Mononuclear cell (primary cell): ENCODE measurements around the gene MLN. TPM values are rescaled to one million over a fixed set of nuclear protein-coding genes. Genes with fewer than 3 reads are reported as not detected.
"Not testable (repeated sequence)": the region's sequence is repeated elsewhere in the genome, so short reads cannot be mapped to it uniquely, and the experiment has no call there.

Source experiments
- H3K27me3 ChIP-seq: 2 replicates; pipeline ENCODE4 v1.6.0; 2011; ENCODE audit warnings: low read length, control low read depth; ENCODE audit not compliant: insufficient read depth
- H3K4me1 ChIP-seq: 2 replicates; pipeline ENCODE4 v1.5.1; 2011; ENCODE audit warnings: mild to moderate bottlenecking, low read length, control low read depth; ENCODE audit not compliant: insufficient read depth
- H3K4me3 ChIP-seq: 2 replicates; pipeline ENCODE4 v1.5.1; 2011; ENCODE audit warnings: mild to moderate bottlenecking, low read length, moderate library complexity
- H3K9me3 ChIP-seq: 2 replicates; pipeline ENCODE4 v1.5.1; 2011; ENCODE audit warnings: low read depth, mild to moderate bottlenecking, control low read depth, low read length
- total RNA-seq: library from RNA; depleted of rRNA; stranded (reverse); fragments of >200 nt; gene quantifications from one replicate; pipeline ENCODE4 v1.2.3, GENCODE V29; 2012

The MLN gene
- total RNA-seq, 1 donor, result not detected

DNA sequence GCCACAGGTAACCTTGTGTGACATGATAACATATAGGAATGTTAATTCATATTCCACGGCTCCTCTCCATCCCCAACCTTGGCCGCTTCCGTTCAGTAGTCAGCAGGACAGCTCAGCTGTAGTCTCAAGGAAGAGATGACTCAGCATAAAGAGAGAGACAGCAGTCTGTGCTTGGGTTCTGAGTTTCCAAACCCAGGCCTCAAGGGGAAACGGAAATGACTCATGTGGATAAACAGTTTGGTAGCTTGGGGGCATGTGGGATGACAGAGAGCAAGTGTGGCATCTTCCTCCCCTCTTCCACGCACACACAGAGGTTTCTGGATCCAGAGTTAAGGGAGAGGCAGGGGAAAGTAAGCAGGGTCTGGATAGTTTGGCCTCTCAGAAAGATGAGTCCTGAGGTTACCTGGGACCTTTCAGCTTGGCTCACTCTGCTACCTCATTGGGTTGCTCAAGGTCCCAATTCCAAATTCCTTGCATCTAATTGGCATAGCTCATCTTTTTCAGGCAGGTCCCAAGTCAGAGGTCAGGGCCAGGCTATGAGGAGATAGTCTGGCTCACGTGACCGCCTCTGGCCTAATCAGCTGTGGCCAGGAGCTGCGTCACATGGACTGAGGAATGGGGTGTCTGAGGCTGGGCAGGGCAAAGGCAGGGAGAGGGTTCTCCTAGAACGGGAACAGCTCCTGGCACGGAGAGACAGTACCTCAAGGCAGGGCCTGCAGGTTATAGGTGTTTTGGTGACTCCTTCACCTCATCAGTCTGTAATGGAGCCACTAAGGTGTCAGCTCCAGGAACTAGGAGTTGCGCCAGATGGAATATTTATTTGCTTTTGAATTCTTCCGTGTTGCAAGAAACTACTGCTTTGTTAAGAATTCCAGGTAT is 36.5 kb upstream of the MLN start:
- Histone ChIP-seq H3K4me3 (no peak overlapping the region), H3K9me3 (no peaks in the 10 kb centered on the region), H3K27me3 (no peaks in the 10 kb centered on the region), H3K4me1 (peaks cover 18% of the 10 kb centered on the region)

DNA sequence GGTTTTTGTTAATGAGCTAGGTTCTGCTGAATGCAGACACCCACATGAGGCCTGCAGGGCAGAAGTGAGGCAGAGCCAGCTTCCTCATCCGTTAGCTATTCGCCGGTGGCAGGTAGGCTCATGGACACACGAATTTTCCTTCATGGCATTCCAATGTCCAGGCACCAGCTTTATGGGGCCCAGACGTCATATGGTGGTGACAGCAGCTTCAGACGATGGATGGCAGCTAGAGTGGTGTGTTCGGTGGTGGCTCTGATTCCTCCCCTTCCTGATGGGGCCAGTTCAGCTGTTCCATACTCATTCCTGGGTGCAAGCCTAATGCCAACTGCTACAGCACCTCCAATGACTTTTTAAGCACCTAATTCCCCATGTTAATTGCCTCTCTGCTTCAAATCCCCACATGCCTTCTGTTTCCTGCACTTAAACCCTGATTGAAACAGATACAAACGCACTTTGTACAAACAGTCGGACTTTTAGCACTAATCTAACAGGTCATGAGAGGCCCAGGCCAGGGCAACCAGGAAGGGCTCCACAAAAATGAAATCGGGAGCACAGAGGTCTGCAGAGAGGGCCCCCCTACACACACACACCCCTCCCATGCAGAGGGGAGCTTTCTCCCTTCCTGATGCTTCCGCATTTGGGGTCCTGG is 35.7 kb upstream of the MLN start:
- Histone ChIP-seq H3K4me3 (no peak overlapping the region), H3K4me1 (peaks cover 18% of the 10 kb centered on the region), H3K27me3 (no peaks in the 10 kb centered on the region), H3K9me3 (no peaks in the 10 kb centered on the region)

DNA sequence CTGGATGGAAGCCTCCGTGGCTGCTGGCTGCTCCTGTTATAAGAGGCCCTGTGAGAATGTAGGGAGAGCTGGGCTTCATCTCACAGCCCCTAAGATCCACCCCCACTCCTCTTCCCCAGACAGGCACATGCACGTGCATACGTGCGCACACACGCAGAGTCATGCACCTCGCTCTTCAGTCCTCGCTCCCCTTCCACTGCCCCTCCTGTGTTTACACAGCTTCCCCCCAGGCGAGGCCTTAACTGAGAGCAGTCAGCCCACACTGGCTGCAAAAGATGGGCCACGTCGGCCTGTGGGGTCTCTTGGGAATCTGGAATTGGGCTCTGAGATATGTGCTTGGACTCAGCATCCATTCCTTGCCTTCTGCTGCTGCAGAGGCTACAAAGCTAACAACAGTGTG is 35.2 kb upstream of the MLN start:
- Histone ChIP-seq H3K27me3 (no peaks in the 10 kb centered on the region), H3K9me3 (no peaks in the 10 kb centered on the region), H3K4me1 (peaks cover 18% of the 10 kb centered on the region), H3K4me3 (no peak overlapping the region)

DNA sequence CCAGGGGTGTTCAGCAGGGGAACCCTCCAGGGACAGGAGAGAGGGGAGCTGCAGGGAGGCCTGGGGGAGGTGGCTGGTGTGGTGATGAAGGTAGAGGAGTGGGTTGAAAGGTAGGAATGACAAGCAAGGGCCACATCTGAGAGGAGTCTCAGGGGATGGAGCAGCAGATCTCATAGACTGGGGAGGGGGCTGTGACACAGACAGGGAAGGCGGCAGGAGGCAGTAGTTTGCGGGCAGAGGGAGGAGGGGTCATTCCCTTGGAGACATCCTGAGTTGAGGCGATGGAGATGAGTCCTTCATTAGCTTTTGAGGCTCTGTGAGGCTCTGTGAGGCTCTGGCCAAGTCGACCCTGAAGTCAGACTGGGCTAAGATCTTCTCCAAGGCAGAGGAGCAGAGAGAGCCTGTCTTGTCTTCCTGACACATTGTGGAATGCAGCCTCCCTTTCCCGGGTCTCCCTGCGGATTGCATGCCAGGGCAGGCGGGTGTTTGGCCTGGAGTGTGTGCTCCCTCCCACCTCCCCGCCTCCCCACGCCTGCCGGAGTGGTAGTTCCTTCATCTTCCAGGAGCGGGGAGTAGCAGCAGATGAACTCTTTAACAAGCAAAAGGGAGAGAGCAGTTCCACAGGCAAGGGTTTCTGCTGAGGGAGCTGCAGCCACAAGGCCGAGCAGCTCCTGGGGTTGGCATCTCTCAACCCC is 34.3 kb upstream of the MLN start:
- Histone ChIP-seq H3K27me3 (no peaks in the 10 kb centered on the region), H3K9me3 (no peaks in the 10 kb centered on the region), H3K4me3 (no peak overlapping the region), H3K4me1 (peaks cover 18% of the 10 kb centered on the region)

DNA sequence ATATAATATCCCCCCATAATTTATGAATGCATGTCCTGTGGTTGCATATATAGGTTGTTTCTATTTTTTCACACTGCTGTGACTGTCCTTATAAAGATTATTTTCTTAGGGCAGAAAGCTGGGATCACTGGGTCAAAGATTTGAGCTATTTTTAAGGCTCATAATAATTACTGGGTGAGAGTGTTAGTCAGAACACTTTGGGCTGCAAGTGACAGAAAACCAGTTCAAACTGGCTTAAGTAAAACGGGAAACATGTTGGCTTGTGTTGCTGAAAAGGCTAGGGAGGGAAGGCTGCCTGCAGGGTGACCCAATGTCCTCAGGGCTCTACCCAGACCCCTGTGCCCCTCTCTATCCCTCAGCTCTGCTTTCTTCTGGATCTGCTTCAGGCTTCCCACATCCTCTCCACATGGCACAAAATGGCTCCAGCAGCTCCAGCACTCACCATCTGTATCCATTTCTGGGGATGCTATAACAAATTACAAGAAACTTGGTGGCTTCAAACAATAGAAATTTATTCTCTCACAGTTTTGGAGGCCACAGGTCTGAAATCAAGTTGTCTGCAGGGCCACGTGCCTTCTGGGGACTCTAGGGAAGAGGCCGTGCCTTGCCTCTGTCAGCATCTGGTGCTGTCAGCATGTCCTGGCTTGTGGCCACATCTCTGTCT is 33.1 kb upstream of the MLN start:
- Histone ChIP-seq H3K9me3 (no peaks in the 10 kb centered on the region), H3K4me1 (peaks cover 18% of the 10 kb centered on the region), H3K27me3 (no peaks in the 10 kb centered on the region), H3K4me3 (no peak overlapping the region)

DNA sequence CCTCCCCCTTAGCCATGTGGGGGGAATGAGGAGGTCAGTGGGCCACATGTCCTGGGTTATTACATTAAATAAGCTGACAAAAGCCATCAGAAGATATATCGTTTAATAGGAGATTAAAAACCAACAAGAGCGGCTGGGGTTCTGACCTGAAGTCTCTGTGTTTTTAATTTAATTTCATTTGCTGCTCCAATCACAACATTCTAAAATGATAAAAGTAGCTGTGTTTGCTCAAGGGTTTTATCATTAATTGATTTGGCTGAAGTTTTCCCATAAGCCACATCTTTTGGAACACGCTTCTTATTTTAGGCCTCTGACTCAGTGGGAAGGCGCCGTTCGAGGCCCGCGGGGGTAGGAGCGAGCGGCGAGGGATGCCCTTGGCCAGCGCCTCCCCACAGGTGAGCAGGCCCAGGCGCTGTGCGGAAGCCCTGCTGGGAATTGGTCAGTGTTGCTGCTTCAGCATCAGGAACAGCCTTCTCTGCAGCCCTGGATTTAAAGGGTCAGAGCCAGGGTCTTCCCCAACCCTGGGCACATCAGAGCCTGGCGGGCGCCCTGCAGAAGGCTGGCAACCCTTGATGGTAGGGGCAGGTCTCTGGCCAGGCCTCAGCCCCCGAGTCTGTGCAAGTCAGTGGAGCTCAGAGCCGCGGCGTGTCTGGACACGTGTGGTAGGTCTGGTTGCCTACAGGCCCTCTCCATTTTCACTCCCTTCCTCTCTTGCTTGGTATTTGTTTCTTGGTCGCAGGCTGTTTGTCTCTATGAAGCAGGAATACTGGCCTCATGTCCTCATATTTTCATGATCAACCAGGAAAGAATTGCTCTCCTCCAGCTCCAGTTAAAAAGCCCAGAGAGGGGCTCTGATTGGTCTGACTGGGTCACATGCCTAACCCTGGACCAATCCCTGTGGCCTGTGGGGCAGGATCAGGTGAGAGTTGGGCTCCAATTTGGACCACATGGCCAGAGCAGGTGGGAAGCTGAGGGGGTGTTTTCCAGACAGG is 30.9 kb upstream of the MLN start:
- Histone ChIP-seq H3K9me3 (no peaks in the 10 kb centered on the region), H3K27me3 (no peaks in the 10 kb centered on the region), H3K4me3 (no peak overlapping the region), H3K4me1 (peaks cover 5% of the 10 kb centered on the region)

DNA sequence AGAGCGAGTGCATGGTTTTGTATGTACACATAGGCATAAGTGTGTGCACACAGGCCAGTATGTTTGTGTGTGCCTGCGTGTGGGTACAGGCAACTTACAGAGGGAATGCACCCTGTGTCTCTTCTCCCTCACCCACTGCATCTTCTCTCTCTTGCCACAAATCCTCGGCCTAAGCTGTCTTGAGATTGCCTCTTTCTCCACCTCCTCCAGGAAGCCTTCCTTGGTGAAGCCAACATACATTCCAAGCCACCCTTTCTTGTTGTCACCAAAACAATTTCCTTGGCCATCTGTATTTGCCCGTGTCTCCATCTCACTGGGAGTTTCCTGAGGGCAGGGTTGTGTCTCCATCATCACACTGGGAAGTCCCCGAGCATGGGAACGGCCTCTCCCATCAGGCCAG is 29.8 kb upstream of the MLN start:
- Histone ChIP-seq H3K27me3 (no peaks in the 10 kb centered on the region), H3K4me1 (no peaks in the 10 kb centered on the region), H3K9me3 (no peaks in the 10 kb centered on the region), H3K4me3 (no peak overlapping the region)

DNA sequence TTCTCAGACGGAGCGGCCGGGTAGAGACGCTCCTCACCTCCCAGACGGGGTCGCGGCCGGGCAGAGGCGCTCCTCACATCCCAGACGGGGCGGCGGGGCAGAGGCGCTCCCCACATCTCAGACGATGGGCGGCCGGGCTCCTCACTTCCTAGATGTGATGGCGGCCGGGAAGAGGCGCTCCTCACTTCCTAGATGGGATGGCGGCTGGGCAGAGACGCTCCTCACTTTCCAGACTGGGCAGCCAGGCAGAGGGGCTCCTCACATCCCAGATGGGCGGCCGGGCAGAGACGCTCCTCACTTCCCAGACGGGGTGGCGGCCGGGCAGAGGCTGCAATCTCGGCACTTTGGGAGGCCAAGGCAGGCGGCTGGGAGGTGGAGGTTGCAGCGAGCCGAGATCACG is 29.0 kb upstream of the MLN start:
- not testable (repeated sequence) for H3K4me1 ChIP-seq, H3K4me3 ChIP-seq, H3K27me3 ChIP-seq, H3K9me3 ChIP-seq

DNA sequence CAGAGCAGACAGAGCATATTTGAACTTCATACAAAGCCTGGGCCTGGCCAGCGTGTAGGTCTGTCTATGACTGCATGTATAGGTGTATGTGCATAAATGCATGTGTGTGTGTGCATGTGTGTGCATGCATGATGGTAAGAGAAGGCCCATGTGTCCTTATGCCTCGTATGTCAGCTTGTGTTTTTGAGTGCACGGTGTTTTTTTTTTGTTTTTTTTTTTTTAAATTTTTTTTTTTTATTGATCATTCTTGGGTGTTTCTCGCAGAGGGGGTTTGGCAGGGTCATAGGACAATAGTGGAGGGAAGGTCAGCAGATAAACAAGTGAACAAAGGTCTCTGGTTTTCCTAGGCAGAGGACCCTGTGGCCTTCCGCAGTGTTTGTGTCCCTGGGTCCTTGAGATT is 27.9 kb upstream of the MLN start:
- not testable (repeated sequence) for H3K27me3 ChIP-seq, H3K4me1 ChIP-seq, H3K9me3 ChIP-seq, H3K4me3 ChIP-seq

DNA sequence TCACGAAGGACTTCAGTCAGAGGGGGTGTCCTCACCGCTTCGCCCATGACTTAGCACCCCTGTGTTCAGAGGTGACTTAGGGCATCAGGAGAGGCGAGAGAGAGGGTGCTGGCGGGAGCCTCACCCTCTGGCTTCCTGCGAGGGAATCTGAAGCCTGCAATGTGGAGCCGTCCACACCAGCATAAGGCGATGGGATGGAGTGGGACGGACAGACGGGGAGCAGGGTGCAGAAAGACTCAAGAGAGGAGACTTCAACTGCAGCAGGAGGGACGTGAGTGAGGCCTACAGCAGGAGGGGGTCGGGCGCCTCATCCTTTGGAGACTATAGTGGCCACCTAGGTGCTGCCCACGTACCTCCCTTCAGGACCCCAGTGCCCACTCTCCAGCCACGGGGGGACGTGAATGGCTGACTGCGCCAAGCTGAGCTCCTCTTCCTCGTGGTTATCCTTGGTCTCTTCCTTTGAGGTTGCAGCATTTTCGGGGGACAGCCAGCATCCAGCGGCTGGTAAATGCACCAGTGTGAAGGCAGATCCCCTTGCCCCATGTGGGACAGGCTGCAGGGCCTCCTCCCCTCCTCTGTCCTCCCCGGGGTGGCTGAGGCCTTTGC is 26.9 kb upstream of the MLN start:
- no peaks in the 10 kb centered on the region for H3K9me3 ChIP-seq
- no peaks in the 10 kb centered on the region for H3K4me1 ChIP-seq
- no peaks in the 10 kb centered on the region for H3K27me3 ChIP-seq
- no peak overlapping the region for H3K4me3 ChIP-seq

DNA sequence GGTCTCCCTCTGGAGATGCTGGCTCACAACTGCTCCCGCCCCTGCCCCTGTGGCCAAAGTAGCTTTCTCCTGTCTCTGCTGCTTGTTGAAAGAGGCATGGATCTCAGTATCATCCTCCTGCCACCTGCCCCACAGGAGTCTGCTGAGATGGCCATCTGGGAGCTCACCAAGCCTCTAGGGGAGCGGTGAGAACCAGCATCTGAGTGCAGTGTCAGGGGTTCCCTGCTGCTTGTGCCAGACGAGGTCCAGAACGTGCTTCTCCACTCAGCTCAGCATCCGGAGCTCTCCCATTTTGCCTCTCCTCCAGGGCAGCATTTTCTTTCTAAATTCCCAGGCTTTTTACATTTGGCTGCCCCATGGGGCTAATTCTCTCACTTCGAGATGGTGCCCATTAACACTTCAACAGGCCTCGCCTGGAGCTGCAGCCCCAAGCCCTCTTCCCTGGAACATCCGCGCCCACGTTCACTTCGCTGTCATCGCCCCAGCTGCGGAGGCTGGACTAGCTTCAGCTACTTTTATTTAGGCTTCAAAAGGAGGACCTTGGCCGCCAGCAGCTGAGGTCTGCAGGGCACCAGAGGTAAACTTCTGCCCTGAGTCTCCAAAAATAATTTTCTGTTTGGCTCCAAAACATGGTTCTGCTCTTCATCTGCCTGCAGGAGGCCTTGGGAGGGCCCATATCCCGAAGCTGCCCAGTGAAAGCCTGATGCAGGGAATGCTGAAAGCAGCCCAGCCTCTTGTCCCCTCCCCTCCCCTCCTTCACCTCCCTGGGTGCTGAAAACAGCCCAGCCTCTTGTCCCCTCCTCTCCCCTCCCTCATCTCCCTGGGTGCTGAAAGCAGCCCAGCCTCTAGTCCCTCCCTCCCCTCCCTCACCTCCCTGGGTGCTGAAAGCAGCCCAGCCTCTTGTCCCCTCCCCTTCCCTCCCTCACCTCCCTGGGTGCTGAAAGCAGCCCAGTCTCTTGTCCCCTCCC is 25.2 kb upstream of the MLN start:
- H3K4me3 ChIP-seq, result no peak overlapping the region
- no peaks in the 10 kb centered on the region for H3K27me3 ChIP-seq
- no peaks in the 10 kb centered on the region for H3K9me3 ChIP-seq
- H3K4me1 ChIP-seq, result no peaks in the 10 kb centered on the region

DNA sequence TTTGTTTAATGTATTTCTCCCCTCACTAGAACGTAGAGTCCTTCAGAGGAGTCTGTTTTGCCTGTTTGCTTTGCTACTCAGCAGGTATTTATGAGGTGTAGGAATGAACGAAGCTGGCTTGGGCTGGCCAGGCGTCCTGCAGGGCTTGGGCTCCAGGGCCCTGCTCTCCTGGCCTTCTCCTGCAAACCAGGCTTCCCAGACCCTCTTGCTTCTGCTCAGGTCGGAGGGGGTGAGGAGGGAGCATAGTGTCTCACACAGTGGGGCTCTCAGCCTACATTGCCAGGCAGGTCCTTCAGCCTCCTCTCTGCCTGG is 24.6 kb upstream of the MLN start:
- Histone ChIP-seq H3K27me3 (no peaks in the 10 kb centered on the region), H3K9me3 (no peaks in the 10 kb centered on the region), H3K4me3 (no peak overlapping the region), H3K4me1 (no peaks in the 10 kb centered on the region)
